K562 (cell line): ENCODE results near the gene CLPSL1. TPM values are rescaled to one million over a fixed set of nuclear protein-coding genes. Genes with fewer than 3 reads are reported as not detected.

Experiments
- ATF6 ChIP-seq: sonication (generic); formaldehyde crosslinking; IDR thresholded peaks from 2 replicates; pipeline ENCODE4 v1.4.0; 2020; ENCODE audit warnings: mild to moderate bottlenecking, missing genetic modification reagents
- BRF1 ChIP-seq: IDR thresholded peaks from 3 replicates; pipeline ENCODE4 v1.6.1; 2011; ENCODE audit warnings: borderline replicate concordance, mild to moderate bottlenecking; ENCODE audit not compliant: insufficient read length; ENCODE audit errors: extremely low read depth
- CBFA2T3 ChIP-seq: fragments of 450-650 bp; IDR thresholded peaks from 2 replicates; pipeline ENCODE4 v1.6.1; 2017
- CBX1 ChIP-seq: sonication (generic); IDR thresholded peaks from 2 replicates; pipeline ENCODE4 v1.6.1; 2016; ENCODE audit warnings: antibody characterized with exemption, low read depth, mild to moderate bottlenecking
- CBX5 ChIP-seq: IDR thresholded peaks from 2 replicates; pipeline ENCODE4 v1.6.1; 2014; ENCODE audit warnings: low read depth, borderline replicate concordance
- E2F1 ChIP-seq: sonication (generic); formaldehyde crosslinking; IDR thresholded peaks from 2 replicates; pipeline ENCODE4 v1.8.1; 2023; ENCODE audit warnings: mild to moderate bottlenecking, missing genetic modification reagents, moderate library complexity
- GABPB2 ChIP-seq: fragments of 250-450 bp; sonication (Bioruptor Pico); conservative IDR thresholded peaks from 2 replicates; pipeline ENCODE4 v1.5.1; 2021; ENCODE audit warnings: mild to moderate bottlenecking
- GMEB1 ChIP-seq: fragments of 250-450 bp; sonication (Bioruptor Pico); IDR thresholded peaks from 2 replicates; pipeline ENCODE4 v1.4.0; 2020; ENCODE audit warnings: mild to moderate bottlenecking
- MCM2 ChIP-seq: fragments of 450-650 bp; IDR thresholded peaks from 2 replicates; pipeline ENCODE4 v1.6.1; 2017; ENCODE audit warnings: low read depth, mild to moderate bottlenecking
- SAFB2 ChIP-seq: fragments of 200-400 bp; formaldehyde crosslinking; IDR thresholded peaks from 2 replicates; pipeline ENCODE4 v1.6.1; 2018; ENCODE audit warnings: borderline replicate concordance, low read length, low read depth, moderate library complexity; ENCODE audit not compliant: severe bottlenecking
- SMARCA4 ChIP-seq: fragments of 450-650 bp; IDR thresholded peaks from 2 replicates; pipeline ENCODE4 v1.6.1; 2016
- TARDBP ChIP-seq: fragments of 450-650 bp; IDR thresholded peaks from 2 replicates; pipeline ENCODE4 v1.6.1; 2016
- ZBTB2 ChIP-seq: fragments of 450-650 bp; IDR thresholded peaks from 2 replicates; pipeline ENCODE4 v1.6.1; 2016; ENCODE audit warnings: antibody characterized with exemption
- ZNF121 ChIP-seq: sonication (generic); formaldehyde crosslinking; conservative IDR thresholded peaks from 2 replicates; pipeline ENCODE4 v1.8.0; 2022; ENCODE audit warnings: missing genetic modification reagents
- ZNF23 ChIP-seq: fragments of 250-450 bp; sonication (Bioruptor Pico); IDR thresholded peaks from 2 replicates; pipeline ENCODE4 v1.4.0; 2020; ENCODE audit warnings: mild to moderate bottlenecking
- ZNF277 ChIP-seq: fragments of 250-450 bp; sonication (Bioruptor Pico); IDR thresholded peaks from 2 replicates; pipeline ENCODE4 v1.8.0; 2022; ENCODE audit warnings: inconsistent platforms, mild to moderate bottlenecking, moderate library complexity, borderline replicate concordance
- ZNF398 ChIP-seq: fragments of 250-450 bp; sonication (Bioruptor Pico); IDR thresholded peaks from 2 replicates; pipeline ENCODE4 v1.8.0; 2021; ENCODE audit warnings: moderate library complexity, mild to moderate bottlenecking, inconsistent platforms
- ZNF778 ChIP-seq: fragments of 450-650 bp; formaldehyde crosslinking; IDR thresholded peaks from 2 replicates; pipeline ENCODE4 v1.4.0; 2020; ENCODE audit warnings: mild to moderate bottlenecking, moderate library complexity
- polyA plus RNA-seq, 8 experiments: library from polyadenylated mRNA; depleted of rRNA in 4 of 8; stranded (reverse) in 5 of 8; unstranded in 3 of 8; fragments of >200 nt; fragmentation: Nextera tagmentation in 2 of 8; fragmentation: Illumina TruSeq in 1 of 8; extraction: Ambion mirVana in 2 of 8; extraction: Trizol in 1 of 8; gene quantifications; 2 replicates each; pipeline versions ENCODE4 v1.2.1 to v1.2.3, GENCODE V29; 2011 to 2014; ENCODE audit warnings: inconsistent platforms in 1 of 8, missing spikeins in 1 of 8
- total RNA-seq, 7 experiments: library from RNA; depleted of rRNA in 6 of 7; stranded (reverse); fragments of >200 nt in 6 of 7; fragmentation: Illumina TruSeq in 2 of 7; extraction: Trizol in 2 of 7; gene quantifications; 2 replicates each; pipeline versions ENCODE4 v1.2.1 to v1.2.3, GENCODE V29; 2011 to 2021; ENCODE audit warnings: low replicate concordance in 1 of 7

Gene CLPSL1
- total and polyA plus RNA-seq, 9 of the 15 experiments (the other 6 are each of a cell fraction or from before 2014, with no cell fraction given) = not detected

GRCh38 chr6:35731736-35732532, 48.9 kb upstream of the CLPSL1 start (continued):
- TF ChIP-seq ZNF277 (no peak), ATF6 (CRISPR knock-in tag) (no peak; the same call in 1 of the 2 replicates), ZNF778 (CRISPR knock-in tag) (no peak), MCM2 (no peak), CBX1 (peak; percentile 32; the same call in 1 of the 2 replicates), ZBTB2 (peak; percentile 70), SMARCA4 (no peak; the same call in 1 of the 2 replicates), ZNF121 (CRISPR knock-in tag) (no peak), E2F1 (CRISPR knock-in tag) (no peak), ZNF23 (no peak), BRF1 (no peak), GABPB2 (CRISPR knock-in tag) (no peak), SAFB2 (no peak), CBX5 (peak; percentile 11; the same call in 1 of the 2 replicates), ZNF398 (CRISPR knock-in tag) (no peak), TARDBP (no peak), GMEB1 (no peak), CBFA2T3 (peak; percentile 51)
